A549 (cell line): ENCODE data around the gene MCFD2. TPM values are rescaled to one million over a fixed set of nuclear protein-coding genes. Genes with fewer than 3 reads are reported as not detected.

Source experiments
- ATAC-seq, 2 experiments: fragments of 200-7000 bp in 1 of 2; fragments of >200 bp in 1 of 2; cut with Nextera tagmentation in 1 of 2; cut with Tn5 transposase in 1 of 2; 3 replicates each; pipeline versions ENCODE4 v1.8.0 to v1.9.1; 2018 to 2020; ENCODE audit warnings: mild to moderate bottlenecking in 1 of 2, moderate library complexity in 1 of 2
- CTCF ChIA-PET: fragments of 300-600 bp; sonication (Branson Sonifier 250); formaldehyde crosslinking; extraction: SDS; loops from one replicate; lab custom pipeline; 2021; ENCODE audit warnings: antibody characterized with exemption, inconsistent platforms; lab: Yijun Ruan, JAX
- POLR2A ChIA-PET: fragments of 350-600 bp; formaldehyde crosslinking; extraction: SDS; loops from one replicate; lab custom pipeline; 2021; ENCODE audit warnings: antibody characterized with exemption, inconsistent platforms; lab: Yijun Ruan, JAX
- DNase-seq, 2 experiments: peaks; one replicate each; pipeline versions ENCODE4 v3.0.0 to v3.0.0-alpha.2; 2011 to 2016; ENCODE audit warnings: low read depth in 1 of 2, low spot score in 1 of 2
- FAIRE-seq: peaks from 2 replicates; lab custom pipeline; 2011; peaks lifted over from hg19 to GRCh38; lab: Jason Lieb, UNC
- H3K27ac ChIP-seq, 2 experiments: fragments of >200 bp; sonication (Bioruptor Twin); formaldehyde crosslinking; 3 replicates each; pipeline ENCODE4 v1.5.1; 2016 to 2017
- H3K4me1 ChIP-seq: fragments of >200 bp; sonication (Bioruptor Twin); formaldehyde crosslinking; 3 replicates; pipeline ENCODE4 v1.6.1; 2016
- H3K4me2 ChIP-seq: fragments of >200 bp; sonication (Bioruptor Twin); formaldehyde crosslinking; 3 replicates; pipeline ENCODE4 v1.6.1; 2016
- H3K4me3 ChIP-seq: fragments of >200 bp; sonication (Bioruptor Twin); formaldehyde crosslinking; 3 replicates; pipeline ENCODE4 v1.5.1; 2016
- H3K9me3 ChIP-seq: fragments of >200 bp; sonication (Bioruptor Twin); formaldehyde crosslinking; 3 replicates; pipeline ENCODE4 v1.6.1; 2016
- ATOH8 ChIP-seq: fragments of 250-450 bp; sonication (Bioruptor Pico); IDR thresholded peaks from 2 replicates; pipeline ENCODE4 v1.5.0; 2020; ENCODE audit warnings: low read depth, mild to moderate bottlenecking, moderate library complexity
- BHLHE40 ChIP-seq: IDR thresholded peaks from 2 replicates; pipeline ENCODE4 v1.6.1; 2012; ENCODE audit warnings: low read depth, low read length, inconsistent platforms
- CHD4 ChIP-seq: fragments of 200-600 bp; sonication (generic); IDR thresholded peaks from 2 replicates; pipeline ENCODE4 v1.6.1; 2016; ENCODE audit warnings: antibody characterized with exemption, mild to moderate bottlenecking, borderline replicate concordance
- ELK1 ChIP-seq: fragments of 150-350 bp; IDR thresholded peaks from 2 replicates; pipeline ENCODE4 v1.6.1; 2014; ENCODE audit warnings: low read depth, mild to moderate bottlenecking, low read length
- ESRRA ChIP-seq: fragments of 150-350 bp; IDR thresholded peaks from 2 replicates; pipeline ENCODE4 v1.6.1; 2014; ENCODE audit warnings: mild to moderate bottlenecking, low read length, borderline replicate concordance
- FOSB ChIP-seq: fragments of 250-450 bp; sonication (Bioruptor Pico); IDR thresholded peaks from 2 replicates; pipeline ENCODE4 v1.5.0; 2020; ENCODE audit warnings: mild to moderate bottlenecking, moderate library complexity
- HMGXB4 ChIP-seq: fragments of 250-450 bp; sonication (Bioruptor Pico); IDR thresholded peaks from 2 replicates; pipeline ENCODE4 v1.5.0; 2021; ENCODE audit warnings: mild to moderate bottlenecking, moderate library complexity, borderline replicate concordance
- HOXA7 ChIP-seq: fragments of 250-450 bp; sonication (Bioruptor Pico); IDR thresholded peaks from 2 replicates; pipeline ENCODE4 v1.5.0; 2020; ENCODE audit warnings: mild to moderate bottlenecking, moderate library complexity
- HOXB13 ChIP-seq: fragments of 250-450 bp; sonication (Bioruptor Pico); IDR thresholded peaks from 2 replicates; pipeline ENCODE4 v1.5.0; 2020; ENCODE audit warnings: low read depth, mild to moderate bottlenecking, moderate library complexity
- HOXB5 ChIP-seq: fragments of 250-450 bp; sonication (Bioruptor Pico); IDR thresholded peaks from 2 replicates; pipeline ENCODE4 v1.5.0; 2020; ENCODE audit warnings: mild to moderate bottlenecking, moderate library complexity
- JUN ChIP-seq, 2 experiments: fragments of >200 bp; sonication (Bioruptor Twin); formaldehyde crosslinking; IDR thresholded peaks; 2 replicates in 1 of 2; 3 replicates in 1 of 2; pipeline ENCODE4 v1.6.1; 2016 to 2017
- JUNB ChIP-seq: fragments of >200 bp; sonication (Bioruptor Twin); formaldehyde crosslinking; IDR thresholded peaks from 2 replicates; pipeline ENCODE4 v1.6.1; 2016
- KDM1A ChIP-seq: fragments of 200-600 bp; sonication (generic); IDR thresholded peaks from 2 replicates; pipeline ENCODE4 v1.6.1; 2016; ENCODE audit warnings: low read depth, mild to moderate bottlenecking
- MYC ChIP-seq: IDR thresholded peaks from 2 replicates; pipeline ENCODE4 v1.6.1; 2012; ENCODE audit warnings: mild to moderate bottlenecking, inconsistent platforms, low read length, improper control_type of control experiment, borderline replicate concordance
- NR3C1 ChIP-seq: fragments of >200 bp; sonication (Bioruptor Twin); formaldehyde crosslinking; IDR thresholded peaks from 3 replicates; pipeline ENCODE4 v1.6.1; 2017
- PBX3 ChIP-seq: IDR thresholded peaks from 2 replicates; pipeline ENCODE4 v1.6.1; 2012
- PHF8 ChIP-seq: fragments of 200-600 bp; sonication (generic); IDR thresholded peaks from 2 replicates; pipeline ENCODE4 v1.6.1; 2016; ENCODE audit warnings: low read depth, mild to moderate bottlenecking, antibody characterized with exemption, moderate library complexity, borderline replicate concordance
- RAD21 ChIP-seq, 2 experiments: fragments of >200 bp in 1 of 2; sonication (Bioruptor Twin) in 1 of 2; formaldehyde crosslinking in 1 of 2; IDR thresholded peaks in 1 of 2; conservative IDR thresholded peaks in 1 of 2; 2 replicates in 1 of 2; 3 replicates in 1 of 2; pipeline ENCODE4 v1.6.1; 2012 to 2018; ENCODE audit warnings: inconsistent platforms in 1 of 2
- RCOR1 ChIP-seq: fragments of 150-350 bp; IDR thresholded peaks from 2 replicates; pipeline ENCODE4 v1.6.1; 2014; ENCODE audit warnings: antibody characterized with exemption, low read length, low read depth
- RNF2 ChIP-seq: fragments of 200-600 bp; sonication (generic); IDR thresholded peaks from 2 replicates; pipeline ENCODE4 v1.6.1; 2016; ENCODE audit warnings: low read depth, mild to moderate bottlenecking, antibody characterized with exemption, moderate library complexity, borderline replicate concordance
- TP53 ChIP-seq: fragments of 250-450 bp; sonication (Bioruptor Pico); IDR thresholded peaks from 2 replicates; pipeline ENCODE4 v1.5.0; 2021; ENCODE audit warnings: mild to moderate bottlenecking, moderate library complexity
- USF2 ChIP-seq: fragments of 450-650 bp; IDR thresholded peaks from 2 replicates; pipeline ENCODE4 v1.6.1; 2014; ENCODE audit warnings: antibody characterized with exemption
- ZNF302 ChIP-seq: fragments of 250-450 bp; sonication (Bioruptor Pico); IDR thresholded peaks from 2 replicates; pipeline ENCODE4 v1.9.0; 2021; ENCODE audit warnings: inconsistent platforms, mild to moderate bottlenecking, moderate library complexity
- WGBS: methylation state at CpG from one replicate; pipeline ENCODE4 v1.1.6; 2017; ENCODE audit errors: missing lambda C conversion rate; 5-methylcytosine and 5-hydroxymethylcytosine counted together
- polyA plus RNA-seq, 4 experiments: library from polyadenylated mRNA; depleted of rRNA in 3 of 4; stranded (reverse); fragments of >200 nt; fragmentation: RNase III in 1 of 4; extraction: RNeasy Plus Mini Kit Qiagen cat#74134 plus additional on column Dnase treatment in 1 of 4; gene quantifications; 2 replicates in 3 of 4; 3 replicates in 1 of 4; pipeline ENCODE4 v1.2.3, GENCODE V29; 2011 to 2017
- TF ChIP-seq, protein P1 (sequence below): fragments of >200 bp; sonication (Bioruptor Twin); formaldehyde crosslinking; IDR thresholded peaks from 2 replicates; pipeline ENCODE4 v1.6.1; 2016

Gene MCFD2
- polyA plus RNA-seq, 2 of the 4 experiments (the other 2 are of a cell fraction) = 118 to 210 TPM

DNA sequence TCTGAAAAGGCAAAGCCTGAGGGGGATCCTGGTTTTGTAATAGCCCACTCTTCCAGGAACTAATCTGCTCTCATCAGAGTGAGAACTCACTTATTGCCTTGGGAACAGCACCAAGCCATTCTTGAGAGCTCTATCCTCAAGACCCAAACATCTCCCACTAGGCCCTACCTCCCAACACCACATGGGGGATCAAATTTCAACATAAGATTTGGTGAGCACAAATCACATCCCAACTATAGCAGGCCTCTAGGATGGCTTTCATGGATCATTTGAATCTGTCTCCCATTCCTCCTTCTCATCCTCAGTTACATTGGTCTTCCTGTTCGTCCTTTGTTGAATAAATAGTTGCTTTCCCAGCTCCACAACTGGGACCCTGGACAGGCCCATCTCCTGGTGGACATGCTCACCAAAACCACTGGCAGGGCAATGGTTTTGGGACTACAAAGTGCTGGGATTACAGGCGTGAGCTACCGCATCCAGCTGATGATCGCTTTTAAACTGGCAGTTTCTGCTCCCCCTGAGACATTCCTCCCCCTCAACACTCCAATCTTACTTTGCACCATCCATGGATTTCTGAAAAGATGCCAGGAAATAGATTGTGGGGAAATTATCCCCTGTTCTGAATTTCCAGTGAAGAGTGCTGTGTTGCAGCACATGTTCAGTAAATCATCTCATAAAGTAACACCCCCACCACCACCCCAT is 42.6 kb downstream of the MCFD2 start:
- Histone ChIP-seq H3K9me3 (peaks cover 15% of the 10 kb centered on the region), H3K4me2 (peak overlapping the region; percentile 57), H3K4me3 (no peak overlapping the region), H3K27ac (peak overlapping the region; percentile 90 to 91), H3K4me1 (peaks cover 57% of the 10 kb centered on the region)
- DNase-seq = no peak
- TF ChIP-seq TP53 (CRISPR knock-in tag) (0 out of 2 replicates have a peak, but pooled peaks have one; percentile 23), HOXB5 (CRISPR knock-in tag) (no peak; the same call in 1 of the 2 replicates)
- WGBS = 94% methylated on average over 4 of the region's 4 CpGs
- peak in 1 of 2 experiments; percentile 33; a peak in 3 of 6 replicates for ATAC-seq
- POLR2A ChIA-PET = no interaction called here
- CTCF ChIA-PET = interaction anchor here (0.8 to 4.2 kb wide), 11 partner anchors 10 to 450 kb away, joined by 3 to 24 read pairs (median 7); no protein-coding TSS in a partner anchor
- FAIRE-seq = no peak

DNA sequence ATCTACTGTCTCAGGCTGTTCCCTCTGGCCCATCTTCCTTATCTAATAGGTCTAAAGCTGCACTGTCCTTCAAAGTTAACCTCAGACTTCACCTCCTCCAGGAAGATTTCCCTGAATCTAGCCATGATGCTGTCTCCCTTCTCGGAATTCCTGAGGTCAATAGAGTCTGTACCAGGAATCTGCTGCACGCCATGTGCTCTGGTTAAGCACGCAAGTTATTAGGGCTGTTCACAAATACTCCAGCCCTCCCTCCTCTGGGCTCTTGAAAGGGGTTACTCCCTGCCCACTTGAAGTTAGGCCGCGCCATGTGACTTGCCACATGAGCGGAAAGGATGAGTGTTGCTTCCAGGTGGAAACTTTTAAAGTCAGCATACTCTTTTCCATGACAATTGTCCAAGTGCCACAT is 43.6 kb downstream of the MCFD2 start:
- no peak for DNase-seq
- H3K4me3 ChIP-seq = no peak overlapping the region
- ChIA-PET POLR2A (no interaction called here), CTCF (interaction anchor here (0.6 to 4.2 kb wide), 8 partner anchors 9 to 222 kb away, joined by 3 to 24 read pairs (median 13); no protein-coding TSS in a partner anchor)
- peaks cover 48% of the 10 kb centered on the region for H3K4me1 ChIP-seq
- ATAC-seq = no peak
- peak overlapping the region; percentile 90 to 91 for H3K27ac ChIP-seq
- no peak for FAIRE-seq
- WGBS = 98% methylated on average over 6 of the region's 6 CpGs
- H3K4me2 ChIP-seq = no peak overlapping the region
- peaks cover 15% of the 10 kb centered on the region for H3K9me3 ChIP-seq
- no peak for TF ChIP-seq ELK1
- TF ChIP-seq USF2 = no peak
- no peak for TF ChIP-seq BHLHE40
- no peak for TF ChIP-seq HOXA7
- TF ChIP-seq, protein P1, sequence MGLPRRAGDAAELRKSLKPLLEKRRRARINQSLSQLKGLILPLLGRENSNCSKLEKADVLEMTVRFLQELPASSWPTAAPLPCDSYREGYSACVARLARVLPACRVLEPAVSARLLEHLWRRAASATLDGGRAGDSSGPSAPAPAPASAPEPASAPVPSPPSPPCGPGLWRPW = no peak
- no peak for TF ChIP-seq KDM1A
- no peak for TF ChIP-seq HOXB13
- TF ChIP-seq NR3C1 = no peak
- TF ChIP-seq ESRRA = no peak
- TF ChIP-seq TP53 (CRISPR knock-in tag) = no peak
- no peak for TF ChIP-seq RNF2
- TF ChIP-seq RAD21 (conservative IDR thresholded peaks at IDR 0.05 in 1 of 2, IDR thresholded peaks at IDR 0.05 in 1 of 2) = no peak
- no peak for TF ChIP-seq JUNB
- no peak for TF ChIP-seq PBX3
- no peak for TF ChIP-seq RCOR1
- no peak for TF ChIP-seq HOXB5 (CRISPR knock-in tag)

- peak overlapping the region; percentile 90 to 91 for H3K27ac ChIP-seq
- 63% methylated on average over 5 of the region's 8 CpGs for WGBS
- DNase-seq (no peak), ATAC-seq (no peak), FAIRE-seq (no peak)
- peaks cover 22% of the 10 kb centered on the region for H3K9me3 ChIP-seq
- ChIA-PET POLR2A (no interaction called here), CTCF (interaction anchor here (0.8 to 4.2 kb wide), 6 partner anchors 8 to 220 kb away, joined by 3 to 14 read pairs (median 4); no protein-coding TSS in a partner anchor)
- no peak overlapping the region for H3K4me3 ChIP-seq
- no peak overlapping the region for H3K4me2 ChIP-seq
- H3K4me1 ChIP-seq = peaks cover 39% of the 10 kb centered on the region
- TF ChIP-seq HMGXB4 (CRISPR knock-in tag) = no peak
- no peak for TF ChIP-seq HOXA7
- no peak for TF ChIP-seq PHF8
- TF ChIP-seq HOXB5 (CRISPR knock-in tag) = no peak
- no peak for TF ChIP-seq FOSB (CRISPR knock-in tag)
- no peak for TF ChIP-seq JUNB
- TF ChIP-seq MYC = no peak
- TF ChIP-seq ZNF302 (CRISPR knock-in tag) = no peak
- no peak for TF ChIP-seq ATOH8
- TF ChIP-seq CHD4 = no peak
- no peak for TF ChIP-seq JUN (IDR thresholded peaks at IDR 0.05)
Observed at GRCh38 chr2:46870051-46870839, 45.4 kb downstream of the MCFD2 start.
